ENCODE data around the gene BTBD2. TPM values are rescaled to one million over a fixed set of nuclear protein-coding genes. Genes with fewer than 3 reads are reported as not detected.

Gene BTBD2
- total RNA-seq, 1 donor from 2014 or later, result 61.7 TPM

DNA sequence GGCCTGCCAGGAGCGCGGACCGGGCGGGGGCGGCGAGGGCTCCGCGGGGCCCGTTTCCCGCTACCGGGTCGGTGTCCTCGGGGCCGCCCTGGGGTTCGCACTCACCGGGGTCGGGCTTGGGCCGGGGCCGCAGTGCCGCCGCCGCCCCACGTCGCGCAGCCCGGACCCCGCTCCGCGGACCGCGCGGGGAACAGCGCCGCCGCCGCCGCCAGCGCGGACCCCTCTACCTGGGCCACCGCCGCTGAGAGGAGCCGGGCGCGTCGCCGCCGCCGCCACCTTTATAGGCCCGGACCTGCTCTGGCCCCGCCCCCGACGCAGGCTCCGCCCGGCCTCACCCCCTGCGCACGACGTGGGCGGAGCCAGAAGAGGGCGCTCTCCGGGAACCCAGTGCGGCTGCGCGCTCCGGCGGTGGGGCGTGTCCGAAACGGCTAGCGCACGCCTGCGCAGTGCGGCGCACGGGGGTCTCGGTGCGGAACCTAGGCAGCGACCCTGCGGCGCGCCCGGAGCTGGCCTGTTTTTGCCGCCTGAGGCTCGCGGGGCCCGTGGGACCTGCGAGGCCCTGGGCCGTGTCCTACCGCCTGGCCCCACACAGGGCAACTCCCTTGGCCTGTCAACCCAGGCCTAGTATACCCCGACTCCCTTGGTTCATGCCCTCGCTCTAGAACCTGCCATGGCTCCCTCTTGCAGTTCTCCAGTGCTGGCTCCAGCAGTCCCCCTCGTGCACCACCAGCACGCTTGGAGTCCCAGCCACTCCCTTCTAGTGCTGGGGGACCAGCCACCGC is 35.7 kb upstream of the BTBD2 start, which contains the start of gene MKNK2:
Gene MKNK2, minus strand, starts transcription at position 254 of the 782 bp plus-strand sequence. CDS start 393 bp downstream, outside the sequence.
- DNase-seq (ENCODE audit: low read depth, low spot score), result no peak

DNA sequence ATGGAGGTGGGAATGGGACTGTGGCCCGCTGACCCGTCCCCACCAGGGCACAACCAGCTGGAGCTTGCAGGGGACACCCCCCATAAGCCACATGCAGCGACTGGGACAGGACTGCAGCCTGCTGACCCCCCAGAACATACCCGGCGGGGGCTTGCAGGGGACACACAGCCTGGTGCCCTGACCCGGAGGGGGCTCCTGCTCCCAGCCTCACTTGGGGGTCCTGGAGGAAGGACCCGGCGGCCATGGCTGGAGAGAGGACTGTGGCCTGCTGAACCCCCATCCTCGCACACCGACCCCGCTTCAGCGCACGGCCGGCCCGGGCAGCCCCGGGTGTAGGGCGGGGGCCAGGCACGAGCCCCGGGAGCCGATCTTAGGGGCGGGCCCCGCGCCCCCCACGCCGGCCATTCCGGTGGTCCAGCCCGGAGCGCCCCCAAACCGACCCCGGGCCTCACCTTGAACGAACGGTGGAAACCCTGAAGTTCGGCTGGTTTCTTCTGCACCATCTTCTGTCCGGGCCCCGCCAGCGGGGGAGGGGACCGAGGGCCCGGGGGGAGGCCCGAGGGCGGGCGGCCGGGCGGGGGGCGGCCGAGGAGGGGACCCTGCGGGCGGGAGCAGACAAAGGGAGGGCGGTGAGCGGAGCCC is 35.0 kb upstream of the BTBD2 start:
- DNase-seq (ENCODE audit: low read depth, low spot score), result no peak

DNA sequence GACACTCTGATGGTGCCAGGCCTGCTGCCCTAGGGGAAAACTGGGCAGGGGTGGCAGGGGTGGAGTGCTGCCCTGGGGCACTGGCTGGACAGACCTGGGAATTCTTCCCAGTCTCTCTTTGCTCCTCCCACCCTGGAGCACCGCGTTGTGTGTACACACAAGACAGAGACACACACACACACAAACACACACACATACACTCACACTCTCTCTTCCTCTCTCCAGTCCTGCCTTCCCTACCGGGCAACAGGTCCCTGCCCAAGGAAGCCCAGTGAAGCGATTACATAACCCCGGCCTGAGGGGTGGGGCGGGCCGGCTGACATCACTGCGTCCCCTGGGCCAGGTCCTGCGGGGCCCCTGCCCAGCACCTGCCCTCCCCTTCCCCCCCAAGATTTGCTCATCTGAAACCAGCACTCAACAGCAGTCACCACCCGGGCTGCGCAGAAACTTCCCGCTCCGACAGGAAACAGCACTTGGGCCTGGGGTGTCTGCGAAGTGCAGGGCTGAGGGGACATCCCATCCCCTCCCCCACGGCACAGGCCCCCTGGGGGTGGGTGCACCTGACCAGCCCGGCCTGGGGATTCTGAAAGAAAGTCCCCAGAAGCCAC is 34.3 kb upstream of the BTBD2 start:
- no peak for DNase-seq (ENCODE audit: low read depth, low spot score)

DNA sequence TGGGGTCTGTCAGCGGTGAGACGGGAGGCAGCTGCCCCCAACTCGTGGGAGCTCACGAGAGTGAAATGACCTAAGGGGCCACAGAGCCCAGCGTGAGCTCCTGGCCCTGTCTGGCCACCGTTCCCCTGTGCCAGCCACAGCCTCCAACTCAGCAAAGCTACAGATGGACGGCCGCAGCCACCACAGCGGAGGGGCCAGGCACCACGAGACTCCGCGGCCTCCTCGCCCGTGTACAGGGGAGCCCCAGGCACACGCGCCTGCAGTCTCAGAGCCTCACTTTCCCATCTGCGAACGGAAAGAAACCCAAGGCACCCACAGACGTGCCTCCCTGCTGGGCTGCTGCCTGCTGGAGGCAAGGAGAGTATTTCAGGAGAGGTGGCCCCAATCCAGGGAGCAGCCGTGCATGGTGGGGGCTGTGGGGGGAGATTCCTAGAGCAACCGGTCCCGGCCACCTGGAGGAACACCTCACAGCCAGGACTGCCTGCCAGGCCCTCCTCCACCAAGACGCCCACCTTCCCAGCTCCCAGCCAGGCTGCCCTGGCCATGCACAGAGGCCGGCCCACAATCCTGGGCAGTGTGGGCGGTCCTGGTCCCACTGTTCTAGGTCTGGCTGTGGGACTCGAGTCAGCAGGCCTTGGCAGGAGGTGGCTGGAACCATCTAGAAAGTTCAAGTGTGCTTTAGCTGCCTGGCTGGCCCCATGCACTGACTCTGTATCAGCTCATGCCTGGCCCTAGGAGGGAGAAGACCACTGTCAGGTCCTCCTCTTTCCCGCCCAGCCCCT is 33.6 kb upstream of the BTBD2 start:
- no peak for DNase-seq (ENCODE audit: low read depth, low spot score)

DNA sequence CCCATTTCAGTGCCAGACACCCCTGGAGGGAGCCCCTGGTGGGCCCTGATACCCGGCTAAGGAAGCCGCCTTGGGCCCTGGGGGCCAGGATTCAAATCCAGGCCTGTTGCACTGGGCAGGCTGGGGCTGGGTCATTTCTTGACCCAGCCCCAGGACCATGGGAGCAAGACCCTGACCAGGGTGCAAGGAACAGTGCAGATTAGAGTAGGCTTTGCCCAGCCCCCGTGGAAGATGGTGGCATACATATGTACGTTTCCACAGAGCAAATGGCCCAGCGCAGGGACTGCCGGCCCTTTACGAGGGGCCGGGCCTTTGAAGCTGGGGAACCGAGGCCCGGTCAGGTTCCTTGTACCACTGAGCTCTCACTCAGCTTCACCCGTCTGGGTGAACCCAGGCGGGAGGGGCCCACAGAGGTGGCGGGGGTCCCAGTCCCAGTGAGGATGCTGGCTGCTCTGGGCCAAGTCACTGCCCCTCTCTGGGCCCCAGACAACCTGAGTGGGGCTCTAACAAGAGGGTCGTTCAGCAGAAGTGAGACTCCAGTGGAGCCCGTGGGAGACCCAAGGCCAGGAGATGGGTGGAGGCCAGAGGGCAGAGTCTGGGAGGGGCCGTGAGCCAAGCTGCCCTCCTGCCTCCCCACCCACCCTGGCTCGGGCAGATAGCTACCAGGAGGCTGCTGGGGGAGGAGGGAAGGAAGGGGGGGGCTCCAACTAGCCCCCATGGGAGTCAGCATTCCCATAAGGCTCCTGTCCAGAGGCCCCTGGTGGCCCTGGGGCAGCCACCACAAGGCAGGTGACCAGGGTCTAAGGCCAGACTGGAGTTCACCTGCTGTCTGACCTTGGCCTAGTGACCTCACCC is 32.8 kb upstream of the BTBD2 start:
- no peak for DNase-seq (ENCODE audit: low read depth, low spot score)

DNA sequence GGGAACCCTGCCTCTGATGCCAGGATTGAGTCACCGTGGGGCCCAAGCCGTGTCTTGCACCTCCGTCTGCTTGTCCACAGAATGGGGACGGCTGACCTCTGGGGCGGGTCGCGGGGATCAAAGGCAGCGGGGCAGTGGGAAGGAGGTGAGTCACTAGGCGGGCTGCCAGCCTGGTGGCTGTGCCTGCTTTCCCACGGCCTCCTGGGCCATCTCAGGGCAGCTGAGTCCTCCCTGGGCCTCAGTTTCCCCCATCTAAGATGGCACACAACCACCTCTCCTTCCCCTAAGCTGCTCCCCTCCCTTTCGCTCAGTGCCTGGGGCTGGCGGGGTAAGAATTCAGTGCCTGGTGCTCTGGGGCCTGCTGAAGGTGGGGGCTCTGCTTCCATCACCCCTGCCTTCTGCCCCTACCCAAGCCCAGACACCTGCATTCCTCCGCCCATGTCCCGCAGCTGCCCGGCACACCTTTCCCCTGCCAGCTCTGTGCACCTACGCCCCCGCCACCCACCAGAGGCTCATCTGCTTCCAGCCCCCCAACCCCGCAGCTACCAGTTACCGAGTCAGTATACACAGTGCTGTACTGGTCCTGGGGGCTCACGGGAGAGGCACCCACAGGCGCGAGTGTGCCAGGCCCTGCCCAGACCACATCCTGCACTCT is 32.1 kb upstream of the BTBD2 start:
- DNase-seq (ENCODE audit: low read depth, low spot score), result no peak

DNA sequence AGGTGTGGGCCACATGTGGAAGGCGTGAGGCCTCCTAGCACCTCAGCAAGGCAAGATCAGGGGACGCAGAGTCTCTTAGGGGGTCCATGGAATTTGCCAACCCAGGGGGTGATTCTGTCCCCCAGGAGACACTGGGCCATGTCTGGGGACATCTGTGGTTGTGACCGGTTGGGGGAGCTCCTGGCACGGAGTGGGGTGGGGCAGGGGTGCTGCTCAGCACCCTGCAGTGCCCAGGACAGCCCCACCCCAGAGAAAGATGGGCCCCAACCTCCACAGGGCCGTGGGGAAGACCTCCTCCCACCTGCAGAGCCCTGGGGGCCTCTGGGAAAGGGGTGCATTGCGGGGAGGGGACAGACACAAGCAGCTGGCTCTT is 31.5 kb upstream of the BTBD2 start:
- DNase-seq (ENCODE audit: low read depth, low spot score), result no peak

DNA sequence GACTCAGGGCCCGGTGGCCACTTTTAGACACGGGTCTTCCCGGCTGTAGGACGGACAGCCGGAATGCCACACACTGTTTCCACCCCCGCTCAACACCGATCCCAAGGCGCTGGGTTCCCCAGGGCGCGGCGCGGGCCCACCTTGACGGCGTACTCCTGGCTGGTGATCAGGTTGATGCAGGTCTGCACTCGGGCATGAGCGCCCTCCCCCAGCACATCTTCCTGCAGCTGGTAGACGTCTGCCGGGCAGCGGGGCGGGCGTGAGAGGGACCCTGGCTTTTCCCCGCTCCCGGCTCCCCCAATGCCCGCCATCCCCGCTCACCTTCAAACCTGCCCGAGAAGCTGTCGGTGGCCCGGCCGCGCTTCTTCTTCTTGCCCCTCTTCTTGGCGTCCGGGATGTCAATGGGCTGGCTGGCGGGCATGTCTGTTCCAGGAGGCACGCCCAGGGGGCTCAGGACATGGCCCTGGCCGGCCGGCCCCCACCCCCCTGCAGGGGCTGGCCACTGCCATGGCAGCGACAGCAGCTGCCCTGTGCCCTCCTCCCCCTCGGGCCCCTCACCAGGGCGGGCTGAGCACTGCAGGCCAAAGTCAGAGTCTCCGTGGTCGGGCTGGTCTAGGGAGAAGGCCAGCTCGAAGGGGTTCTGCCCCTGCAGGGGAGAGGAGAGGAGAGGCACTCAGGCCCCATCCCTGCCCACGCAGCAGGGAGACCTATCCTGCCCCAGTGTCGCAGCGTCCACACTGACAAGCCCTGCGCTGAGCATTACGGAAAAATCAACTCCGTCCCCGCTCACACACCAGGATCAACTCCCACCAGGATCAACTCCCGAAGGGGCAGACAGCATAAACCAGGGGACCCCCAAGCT is 30.8 kb upstream of the BTBD2 start:
- no peak for DNase-seq (ENCODE audit: low read depth, low spot score)

DNA sequence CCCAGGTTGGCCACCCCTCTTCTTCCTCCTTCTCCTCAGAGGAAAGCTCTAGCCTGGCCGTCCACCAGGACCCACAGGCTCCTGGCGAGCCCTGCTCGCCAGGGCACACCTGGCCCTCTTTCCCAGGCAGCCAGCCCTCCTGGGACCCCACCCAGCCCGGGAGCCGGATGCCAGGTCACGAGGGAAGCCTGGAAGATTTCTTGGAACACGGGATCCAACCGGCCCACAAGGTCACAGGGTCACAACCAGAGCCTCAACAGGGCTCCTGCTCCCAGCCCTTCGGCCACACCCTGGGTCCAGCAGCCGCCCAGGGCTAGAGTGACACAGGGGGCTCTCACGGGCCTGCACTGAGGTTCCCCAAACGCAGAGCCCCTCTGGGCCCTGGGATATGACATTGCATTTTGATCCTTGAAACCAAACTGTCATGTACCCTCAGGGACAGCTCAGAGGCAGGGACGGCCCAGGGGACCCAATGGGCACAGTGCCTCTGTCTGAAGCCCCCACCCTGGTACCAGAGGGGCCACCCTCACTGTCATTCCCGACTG is 30.1 kb upstream of the BTBD2 start:
- DNase-seq (ENCODE audit: low read depth, low spot score), result no peak

DNA sequence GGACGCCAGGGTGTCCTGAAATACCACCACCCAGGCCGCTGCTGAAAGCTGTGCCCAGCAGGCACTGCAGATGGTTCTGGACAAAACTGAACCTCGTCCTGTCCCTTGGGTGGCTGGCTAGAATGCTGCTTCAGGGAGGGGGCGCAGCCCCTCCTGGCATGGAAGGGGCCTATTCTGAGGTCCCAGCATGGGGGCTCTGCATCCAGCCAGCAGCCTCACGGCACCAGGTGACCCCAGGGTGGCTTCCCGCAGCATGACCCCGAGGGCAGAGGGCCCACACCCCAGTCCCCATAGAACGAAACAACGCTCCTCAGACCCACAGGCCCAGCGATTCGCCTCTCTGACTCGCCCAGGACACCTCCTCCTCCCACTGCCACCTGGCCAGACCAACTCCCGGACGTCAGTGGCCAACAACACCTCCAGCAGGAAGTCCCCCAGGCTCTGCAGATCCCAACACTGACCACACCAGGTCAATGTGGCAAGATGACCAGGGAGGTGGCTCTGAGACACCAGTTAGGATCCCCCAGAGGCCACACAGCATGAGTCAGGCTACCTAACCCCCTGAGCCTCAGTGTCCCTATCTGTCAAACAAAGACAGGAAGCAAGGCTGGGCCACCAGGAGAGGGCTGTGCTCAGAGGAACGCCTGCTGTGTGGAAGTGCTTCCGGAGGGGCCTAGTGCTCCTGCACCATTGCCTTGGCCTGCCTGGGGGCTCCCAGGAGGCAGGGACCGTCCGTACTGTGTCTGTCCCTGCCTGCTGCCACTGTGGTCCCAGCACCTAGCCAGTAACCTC is 29.4 kb upstream of the BTBD2 start:
- DNase-seq (ENCODE audit: low read depth, low spot score), result no peak

DNA sequence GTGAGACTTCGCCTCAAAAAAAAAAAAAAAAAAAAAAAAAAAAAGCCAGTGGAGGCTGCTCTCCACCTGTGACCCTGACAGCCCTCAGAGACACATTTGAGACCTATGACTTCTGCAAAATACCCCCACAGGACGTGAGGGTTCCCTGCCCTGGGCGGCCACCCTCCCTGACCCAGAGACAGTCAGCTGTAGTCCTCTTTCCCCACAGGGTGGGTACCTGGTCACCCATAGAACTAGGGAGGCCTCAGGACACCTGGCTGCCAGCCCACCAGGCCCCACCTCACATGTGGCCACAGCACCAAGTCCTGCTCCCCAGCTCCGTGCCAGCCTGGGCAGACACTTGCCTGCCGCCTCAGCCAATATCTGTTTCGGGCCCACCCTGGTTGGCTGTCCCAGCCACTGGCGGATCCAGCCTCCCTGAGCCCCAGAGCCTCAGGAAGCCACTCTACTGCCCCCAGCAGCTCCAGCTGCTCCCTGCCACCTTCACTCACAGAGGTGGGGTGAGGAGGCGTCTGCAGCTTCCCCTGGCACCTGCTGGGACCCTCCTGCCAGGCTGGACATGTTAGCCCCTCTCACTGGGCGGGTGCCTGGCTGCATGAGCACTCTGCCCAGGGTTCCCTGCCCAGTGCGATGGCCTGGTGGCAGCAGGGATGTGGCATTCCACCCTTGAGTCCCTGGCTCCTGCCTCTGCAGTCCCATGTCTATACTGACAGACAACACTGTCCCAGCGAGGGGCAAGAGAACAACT is 28.6 kb upstream of the BTBD2 start:
- DNase-seq (ENCODE audit: low read depth, low spot score), result no peak

DNA sequence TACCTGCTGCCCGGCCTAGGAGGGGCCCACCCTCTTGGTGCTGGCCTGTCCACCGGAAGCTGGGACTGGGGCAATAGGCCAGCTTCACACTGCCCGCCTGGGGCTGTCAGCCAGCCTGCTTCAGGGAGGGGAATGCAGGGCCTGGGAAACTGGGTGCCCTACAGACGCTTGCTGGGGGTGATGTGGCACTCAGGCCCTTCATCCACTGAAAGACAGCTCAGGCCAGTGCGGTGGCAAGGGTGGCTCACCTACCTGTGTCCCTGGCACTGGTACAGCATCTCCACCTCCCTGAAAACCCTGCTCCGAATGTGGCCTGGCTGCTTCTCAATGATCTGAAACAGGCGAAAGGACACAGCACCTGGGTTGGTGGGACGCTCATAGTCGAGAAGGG is 27.7 kb upstream of the BTBD2 start:
- no peak for DNase-seq (ENCODE audit: low read depth, low spot score)

DNA sequence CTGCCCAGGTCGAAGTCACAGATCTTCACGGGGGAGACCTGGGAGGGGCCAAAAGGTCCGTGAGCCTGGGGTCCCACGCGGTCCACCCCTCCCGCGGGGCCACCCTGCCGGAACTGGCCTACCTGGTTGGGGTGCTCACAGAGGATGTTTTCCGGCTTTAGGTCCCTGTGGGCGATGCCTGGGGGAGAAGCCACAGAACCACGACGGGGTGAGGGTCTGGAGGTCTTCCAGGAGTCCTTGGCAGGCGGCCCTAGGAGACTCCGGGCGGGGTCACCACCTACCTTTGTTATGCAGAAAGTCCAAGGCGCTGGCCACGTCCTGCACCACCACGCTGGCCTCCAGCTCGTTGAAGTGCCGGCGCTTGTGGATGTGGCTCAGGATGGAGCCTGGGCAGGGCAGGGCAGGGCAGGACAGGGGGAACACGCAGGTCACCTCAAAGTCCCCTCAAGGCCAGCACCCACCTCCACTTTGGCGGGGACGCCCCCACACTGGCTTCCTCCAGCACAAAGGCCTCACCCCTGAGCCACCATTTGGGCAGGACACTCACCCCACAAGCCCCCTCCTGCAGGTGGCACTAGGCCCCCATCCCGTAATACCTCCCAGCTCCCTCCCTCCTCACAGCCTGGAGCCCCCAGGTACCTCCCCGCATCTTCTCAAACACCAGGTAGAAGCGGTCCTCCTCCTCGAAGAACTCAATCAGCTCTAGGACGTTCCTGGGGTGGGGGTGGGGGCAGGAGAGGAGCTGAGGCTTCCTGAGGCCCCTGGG is 27.2 kb upstream of the BTBD2 start:
- DNase-seq (ENCODE audit: low read depth, low spot score), result no peak

DNA sequence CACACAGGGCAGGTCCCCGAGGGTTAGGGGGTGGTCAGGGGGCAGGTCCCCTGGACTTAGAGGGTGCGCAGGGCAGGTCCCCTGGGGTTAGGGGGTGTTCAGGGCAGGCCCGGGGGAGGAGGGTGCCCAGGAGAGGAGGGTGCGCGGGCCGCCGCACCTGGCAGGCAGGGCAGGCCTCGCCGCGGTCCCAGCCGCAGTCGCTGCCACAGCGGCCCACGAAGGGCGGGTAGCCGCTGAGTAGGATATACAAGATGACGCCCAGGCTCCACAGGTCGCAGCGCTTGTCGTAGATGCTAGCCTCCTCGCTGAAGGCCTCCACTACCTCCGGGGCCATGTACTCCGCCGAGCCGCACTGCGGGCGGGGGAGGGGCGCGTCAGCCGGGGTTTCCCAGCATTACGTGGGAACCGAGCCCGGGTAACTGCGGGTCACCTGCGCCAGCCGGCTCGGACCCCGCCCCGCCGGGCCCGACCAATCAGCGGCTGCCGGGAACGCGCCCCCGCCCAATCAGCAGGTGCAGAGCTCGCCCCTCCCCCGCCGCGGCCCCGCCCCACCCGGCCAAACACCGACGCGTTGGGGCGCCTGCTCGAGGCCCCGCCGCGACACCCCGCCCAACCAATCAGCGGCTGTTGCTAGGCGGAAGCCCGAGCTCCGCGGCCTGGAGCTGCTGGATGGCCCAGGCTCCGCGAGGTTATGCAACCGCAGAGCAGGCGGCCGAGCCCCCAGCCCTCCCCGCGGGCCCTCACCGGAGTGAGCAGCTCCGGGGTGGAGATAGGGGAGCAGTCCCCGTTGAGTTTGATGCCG is 26.4 kb upstream of the BTBD2 start:
- DNase-seq (ENCODE audit: low read depth, low spot score), result peak; percentile 71

DNA sequence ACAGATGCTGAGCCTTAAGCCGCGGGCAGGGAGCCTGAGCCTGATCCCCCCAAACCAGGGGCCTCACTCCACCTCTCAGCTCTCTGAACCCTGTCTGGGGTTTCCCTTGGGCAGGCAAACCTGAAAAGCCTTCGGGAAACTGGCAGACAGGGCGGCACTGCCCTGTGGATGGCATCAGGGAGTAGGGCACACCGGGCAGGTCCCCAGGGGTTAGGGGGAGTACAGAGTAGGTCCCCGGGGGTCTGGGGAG is 25.8 kb upstream of the BTBD2 start:
- DNase-seq (ENCODE audit: low read depth, low spot score), result no peak

DNA sequence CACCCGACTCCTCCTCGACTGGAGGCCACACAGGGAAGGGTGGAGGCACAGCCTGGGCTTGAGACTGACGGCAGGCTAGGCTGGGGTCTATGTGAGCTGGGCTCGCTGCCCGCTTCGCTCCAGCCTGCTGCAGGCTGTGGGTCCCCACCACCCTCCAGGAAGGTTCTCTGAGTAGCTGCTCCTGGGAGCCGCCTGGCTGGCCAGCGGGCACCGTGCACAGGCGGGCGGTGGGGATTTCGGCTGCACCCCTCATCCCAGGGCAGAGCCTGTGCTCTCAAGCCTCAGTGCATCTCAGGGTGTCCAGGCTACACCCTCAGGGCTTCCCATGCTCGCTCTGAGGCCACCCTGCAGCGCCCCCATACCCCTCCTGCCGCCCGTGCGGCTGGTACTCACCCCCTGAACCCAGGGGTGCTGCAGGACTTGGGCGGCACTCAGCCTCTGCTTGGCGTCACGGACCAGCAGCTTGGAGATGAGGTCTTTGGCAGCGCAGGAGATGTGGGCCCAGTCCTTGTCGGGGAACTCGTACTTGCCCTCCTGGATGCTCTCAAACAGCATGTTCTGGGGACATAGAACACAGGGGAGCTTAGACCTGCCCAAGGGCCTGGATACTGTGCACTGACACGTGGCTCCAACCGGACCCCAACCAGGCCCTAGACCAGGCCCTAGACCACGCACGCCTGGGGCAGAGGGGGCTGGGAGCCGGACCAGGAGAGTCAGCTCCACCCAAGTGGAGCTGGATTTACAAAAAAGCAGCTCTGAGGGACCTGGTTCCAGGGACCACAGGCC is 25.3 kb upstream of the BTBD2 start:
- no peak for DNase-seq (ENCODE audit: low read depth, low spot score)

Data from pulmonary artery endothelial cell (primary cell).